H1 (cell line): ENCODE results near the gene ZNF385B. TPM values are rescaled to one million over a fixed set of nuclear protein-coding genes. Genes with fewer than 3 reads are reported as not detected.

ENCODE experiments used
- CBX8 ChIP-seq: fragments of 300-800, 300-1000 bp; sonication (generic); IDR thresholded peaks from 2 replicates; pipeline ENCODE4 v1.7.1; 2016; ENCODE audit warnings: low read depth, low read length, borderline replicate concordance
- CTBP2 ChIP-seq: IDR thresholded peaks from 2 replicates; pipeline ENCODE4 v1.7.0; 2011; ENCODE audit warnings: borderline replicate concordance, mild to moderate bottlenecking, moderate library complexity, mixed read lengths, low read length; ENCODE audit not compliant: insufficient read depth, insufficient read length
- RBBP5 ChIP-seq: IDR thresholded peaks from 2 replicates; pipeline ENCODE4 v1.7.1; 2012; ENCODE audit warnings: low read depth, mild to moderate bottlenecking, inconsistent platforms, low read length, moderate library complexity, borderline replicate concordance
- polyA plus RNA-seq, 7 experiments: library from polyadenylated mRNA; depleted of rRNA in 3 of 7; stranded (reverse) in 5 of 7; unstranded in 2 of 7; fragments of >200 nt in 5 of 7; fragments of 200-250 nt in 2 of 7; gene quantifications; 1 replicate in 5 of 7; 2 replicates in 1 of 7; 4 replicates in 1 of 7; pipeline versions ENCODE4 v1.2.1 to v1.2.3, GENCODE V29; 2011 to 2013; ENCODE audit warnings: missing spikeins in 2 of 7, mixed read lengths in 2 of 7
- total RNA-seq: library from RNA; stranded (reverse); fragmentation: NEBNext Ultra II Directional; extraction: Animal tissue kit (Norgen Biotek cat#: 25700); gene quantifications from 2 replicates; pipeline ENCODE4 v1.2.1, GENCODE V29; 2021

Gene ZNF385B
- total and polyA plus RNA-seq, 2 of the 8 experiments (the other 6 are each of a cell fraction or from before 2014, with no cell fraction given): 1.1 to 3.7 TPM

GRCh38 chr2:179543361-179543901 is 318.0 kb downstream of the ZNF385B start (continued):
- no peak for TF ChIP-seq RBBP5
- no peak for TF ChIP-seq CTBP2
- no peak for TF ChIP-seq CBX8
